ENCODE data around the gene ID2.

DNA sequence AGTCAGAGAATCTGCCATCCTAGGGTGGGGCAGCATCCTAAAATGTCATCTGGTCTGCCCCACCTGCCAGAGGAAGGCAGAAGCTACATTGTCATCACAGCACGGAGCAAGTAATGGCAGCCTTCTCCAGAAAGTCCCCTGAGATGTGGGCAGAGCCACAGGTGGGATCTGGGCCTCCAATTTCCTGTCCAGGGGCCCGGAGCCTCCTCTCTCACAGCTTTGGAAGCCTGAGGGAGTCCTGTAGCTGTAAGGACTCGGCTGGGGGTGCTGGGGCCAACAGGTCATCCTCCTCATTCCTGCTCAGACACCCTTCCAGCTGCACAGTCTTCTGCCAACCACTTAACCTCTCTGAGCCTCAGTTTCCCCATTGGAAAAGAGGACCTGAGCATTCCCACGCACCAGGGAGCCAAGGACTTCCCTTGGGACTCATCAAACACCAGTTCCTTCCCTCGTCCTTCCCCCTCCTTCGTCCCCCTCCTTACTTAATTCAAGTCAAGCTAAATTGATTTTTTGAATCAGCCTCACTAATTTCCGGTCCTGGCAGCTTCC, 48.6 kb upstream of the ID2 start:
- TF ChIP-seq CTCF (IDR thresholded peaks at IDR 0.05; ENCODE audit: poor library complexity, severe bottlenecking) (no peak), SMC3 (conservative IDR thresholded peaks at IDR 0.05; ENCODE audit: poor library complexity) (no peak)

Data from neural cell (in vitro differentiated cells).